GM12874 (cell line): ENCODE data around the gene APBB1IP.

ENCODE experiments used
- TF ChIP-seq, protein P1 (sequence below): IDR thresholded peaks from 2 replicates; pipeline ENCODE4 v1.5.1; 2011; ENCODE audit warnings: low read depth, mild to moderate bottlenecking, control low read depth, low read length, moderate library complexity; ENCODE audit not compliant: insufficient read depth

APBB1IP gene

DNA sequence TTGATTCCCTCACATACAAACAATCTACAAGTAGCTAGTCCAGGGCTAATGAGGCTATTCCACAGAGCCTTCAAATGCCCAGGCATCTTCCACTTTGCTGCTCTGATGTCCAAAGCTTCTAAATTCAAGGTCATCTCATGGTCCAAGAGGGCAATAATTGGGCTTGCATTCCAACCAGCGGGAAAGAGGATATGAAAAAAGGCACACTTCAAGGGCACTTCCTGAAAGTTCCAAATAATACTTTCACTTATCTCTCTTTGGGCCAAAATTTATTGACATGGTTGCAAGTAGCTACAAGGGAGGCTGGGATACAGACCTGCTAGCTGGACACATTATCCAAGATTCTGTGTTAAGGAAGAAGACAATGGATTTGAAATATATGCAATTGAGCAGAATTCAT, 25.2 kb upstream of the APBB1IP start:
- TF ChIP-seq, protein P1, sequence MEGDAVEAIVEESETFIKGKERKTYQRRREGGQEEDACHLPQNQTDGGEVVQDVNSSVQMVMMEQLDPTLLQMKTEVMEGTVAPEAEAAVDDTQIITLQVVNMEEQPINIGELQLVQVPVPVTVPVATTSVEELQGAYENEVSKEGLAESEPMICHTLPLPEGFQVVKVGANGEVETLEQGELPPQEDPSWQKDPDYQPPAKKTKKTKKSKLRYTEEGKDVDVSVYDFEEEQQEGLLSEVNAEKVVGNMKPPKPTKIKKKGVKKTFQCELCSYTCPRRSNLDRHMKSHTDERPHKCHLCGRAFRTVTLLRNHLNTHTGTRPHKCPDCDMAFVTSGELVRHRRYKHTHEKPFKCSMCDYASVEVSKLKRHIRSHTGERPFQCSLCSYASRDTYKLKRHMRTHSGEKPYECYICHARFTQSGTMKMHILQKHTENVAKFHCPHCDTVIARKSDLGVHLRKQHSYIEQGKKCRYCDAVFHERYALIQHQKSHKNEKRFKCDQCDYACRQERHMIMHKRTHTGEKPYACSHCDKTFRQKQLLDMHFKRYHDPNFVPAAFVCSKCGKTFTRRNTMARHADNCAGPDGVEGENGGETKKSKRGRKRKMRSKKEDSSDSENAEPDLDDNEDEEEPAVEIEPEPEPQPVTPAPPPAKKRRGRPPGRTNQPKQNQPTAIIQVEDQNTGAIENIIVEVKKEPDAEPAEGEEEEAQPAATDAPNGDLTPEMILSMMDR: no peak

DNA sequence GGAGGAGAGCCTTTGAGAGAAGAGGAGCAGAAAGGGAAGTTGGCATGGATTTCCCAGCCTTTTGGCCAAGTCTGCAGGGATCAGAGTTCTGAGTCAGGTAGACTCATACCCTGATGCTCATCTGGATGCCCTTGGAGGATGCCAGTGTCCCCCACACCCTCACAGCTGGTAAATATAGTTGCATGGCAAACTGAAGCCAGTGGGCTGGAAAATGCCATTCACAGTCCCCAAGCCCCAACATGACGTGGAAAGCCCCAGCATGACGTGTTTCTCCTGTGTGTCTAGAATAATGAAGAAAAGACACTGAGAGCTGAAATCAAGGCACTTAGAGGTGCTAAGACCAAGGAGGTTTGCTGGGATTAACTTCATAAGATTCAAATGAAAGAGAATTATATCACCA, 24.8 kb upstream of the APBB1IP start:
- TF ChIP-seq, protein P1: no peak

- TF ChIP-seq, protein P1: no peak
Observed at GRCh38 chr10:26417136-26417535, 21.0 kb upstream of the APBB1IP start.

- TF ChIP-seq, protein P1: no peak
Observed at GRCh38 chr10:26422977-26423376, 15.2 kb upstream of the APBB1IP start.

- TF ChIP-seq, protein P1: no peak
Observed at GRCh38 chr10:26423722-26424121, 14.4 kb upstream of the APBB1IP start.

GRCh38 chr10:26430641-26431163, 7.4 kb upstream of the APBB1IP start:
- TF ChIP-seq, protein P1: no peak

DNA sequence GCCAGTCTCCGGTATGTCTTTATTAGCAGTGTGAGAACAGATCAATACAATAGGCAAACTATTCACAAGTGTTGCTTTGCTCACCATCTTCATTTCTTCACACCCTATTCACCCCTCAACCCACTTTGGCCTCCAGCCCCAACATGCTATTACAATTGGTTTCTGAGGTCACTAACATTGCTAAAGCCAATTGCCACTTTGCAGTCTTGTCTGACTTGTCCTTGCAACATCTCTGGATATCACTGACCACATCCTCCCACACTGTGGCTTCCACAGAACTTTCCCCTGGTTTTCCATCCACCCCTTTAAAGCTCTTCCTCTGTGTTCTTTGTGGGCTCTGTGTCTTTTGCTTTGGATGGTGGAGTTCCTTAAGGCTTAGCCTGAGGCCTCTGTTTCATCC, 5.2 kb upstream of the APBB1IP start:
- TF ChIP-seq, protein P1: no peak

DNA sequence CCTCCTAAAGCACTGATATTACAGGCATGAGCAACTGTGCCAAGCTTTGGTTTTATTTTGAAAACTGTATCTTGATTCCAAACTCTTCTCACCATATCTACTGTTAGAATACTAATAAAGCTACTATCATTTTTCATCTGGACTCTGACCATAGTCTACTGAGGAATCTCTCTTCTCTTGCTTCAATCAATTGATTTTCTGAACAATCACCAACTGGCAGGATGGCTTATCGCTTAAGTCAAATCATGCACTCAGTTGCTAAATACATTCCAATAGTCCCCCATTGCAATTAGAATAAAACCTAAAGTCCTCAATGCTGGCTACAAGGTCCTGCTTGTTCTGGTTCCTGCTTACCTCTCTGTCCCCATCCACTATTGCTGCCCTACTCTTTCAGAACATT, 2.3 kb upstream of the APBB1IP start:
- TF ChIP-seq, protein P1: no peak
